Inferior parietal cortex (tissue), 1 donor: ENCODE measurements around the gene MAP3K14.
A peak's percentile ranks its signal among the peaks of the same experiment; 100 is the strongest.

Source experiments
- DNase-seq: peaks from one replicate; pipeline ENCODE4 v3.0.0-alpha.2; 2016; ENCODE audit errors: extremely low spot score

Gene MAP3K14

GRCh38 chr17:45282683-45283644 is 33.9 kb downstream of the MAP3K14 start:
- DNase-seq = no peak

- no peak for DNase-seq
Measured at GRCh38 chr17:45279898-45280297, 36.9 kb downstream of the MAP3K14 start.

GRCh38 chr17:45277992-45278391 is 38.8 kb downstream of the MAP3K14 start:
- DNase-seq = no peak

GRCh38 chr17:45277216-45277849 is 39.5 kb downstream of the MAP3K14 start:
- peak; percentile 93 for DNase-seq

GRCh38 chr17:45276031-45276430 is 40.8 kb downstream of the MAP3K14 start:
- DNase-seq = no peak

- DNase-seq = no peak
Measured at GRCh38 chr17:45274033-45274432, 42.8 kb downstream of the MAP3K14 start.

- no peak for DNase-seq
Measured at GRCh38 chr17:45273551-45273957, 43.3 kb downstream of the MAP3K14 start.

GRCh38 chr17:45271603-45272002 is 45.2 kb downstream of the MAP3K14 start:
- no peak for DNase-seq

GRCh38 chr17:45270828-45271418 is 45.9 kb downstream of the MAP3K14 start:
- DNase-seq = no peak

- DNase-seq = no peak
Measured at GRCh38 chr17:45269912-45270311, 46.9 kb downstream of the MAP3K14 start.

GRCh38 chr17:45267436-45268055 is 49.3 kb downstream of the MAP3K14 start:
- no peak for DNase-seq

- no peak for DNase-seq
Measured at GRCh38 chr17:45266372-45266926, 50.4 kb downstream of the MAP3K14 start.

GRCh38 chr17:45265821-45266220 is 51.0 kb downstream of the MAP3K14 start:
- DNase-seq = no peak

- DNase-seq = no peak
Measured at GRCh38 chr17:45264988-45265387, 51.8 kb downstream of the MAP3K14 start.

GRCh38 chr17:45264430-45264829 is 52.4 kb downstream of the MAP3K14 start:
- DNase-seq = no peak

- DNase-seq = no peak
Measured at GRCh38 chr17:45263477-45263860, 53.4 kb downstream of the MAP3K14 start.

- DNase-seq = no peak
Measured at GRCh38 chr17:45262516-45263476, 54.0 kb downstream of the MAP3K14 start.

GRCh38 chr17:45261577-45262515 is 55.0 kb downstream of the MAP3K14 start, which contains the start of gene SPATA32:
TSS of gene SPATA32 (minus strand) at chr17:45262094. CDS start at chr17:45262016, 78 bp downstream.
- DNase-seq = peak; percentile 63

GRCh38 chr17:45260204-45260783 is 56.5 kb downstream of the MAP3K14 start:
- no peak for DNase-seq
